Thyroid gland (tissue), 4 donors: Measurements from ENCODE around the gene PCNT. TPM values are rescaled to one million over a fixed set of nuclear protein-coding genes. Genes with fewer than 3 reads are reported as not detected.
A peak's percentile ranks its signal among the peaks of the same experiment; 100 is the strongest.

ENCODE experiments used
- DNase-seq, 2 donors: peaks; one replicate each; pipeline ENCODE4 v3.0.0-alpha.2; 2019
- H3K27ac ChIP-seq, 3 donors: fragments of 200-600 bp; sonication (generic); 1 replicate in 2 of 3; 2 replicates in 1 of 3; pipeline ENCODE4 v1.5.1; 2016 to 2019; ENCODE audit warnings: mild to moderate bottlenecking in 1 of 3, moderate library complexity in 1 of 3
- H3K27me3 ChIP-seq: fragments of 200-600 bp; sonication (generic); one replicate; pipeline ENCODE4 v1.5.1; 2019
- H3K36me3 ChIP-seq, 2 donors: fragments of 200-600 bp; sonication (generic); one replicate each; pipeline ENCODE4 v1.5.1; 2016 to 2019
- H3K4me1 ChIP-seq, 2 donors: fragments of 200-600 bp; sonication (generic); one replicate each; pipeline ENCODE4 v1.5.1; 2017 to 2019
- H3K4me3 ChIP-seq, 3 donors: fragments of 200-600 bp; sonication (generic); replicated peaks in 1 of 3; 1 replicate in 2 of 3; 2 replicates in 1 of 3; pipeline ENCODE4 v1.5.1; 2016; ENCODE audit warnings: mild to moderate bottlenecking in 1 of 3
- H3K9me3 ChIP-seq: fragments of 200-600 bp; sonication (generic); one replicate; pipeline ENCODE4 v1.5.1; 2017
- POLR2A ChIP-seq, 2 donors: fragments of 450-650 bp; IDR thresholded peaks; one replicate each; pipeline ENCODE4 v1.6.1; 2017; ENCODE audit warnings: antibody characterized with exemption in 2 of 2, mild to moderate bottlenecking in 2 of 2, moderate library complexity in 1 of 2
- WGBS, 2 donors: methylation state at CpG; one replicate each; pipeline ENCODE4 v1.1.5; 2017; 5-methylcytosine and 5-hydroxymethylcytosine counted together
- intact Hi-C: fragments of 100-400 bp; cut with DNase I; formaldehyde crosslinking; loops from one replicate; pipeline ENCODE4 v1.15.1; 2023
- total RNA-seq, 4 donors: library from RNA; depleted of rRNA; stranded (reverse); fragments of >200 nt; gene quantifications; one replicate each; pipeline ENCODE4 v1.2.3, GENCODE V29; 2016
- TF ChIP-seq, protein P1 (sequence below), 6 experiments: fragments of 200-600 bp in 3 of 6; fragments of 450-650 bp in 3 of 6; sonication (generic) in 3 of 6; IDR thresholded peaks; one replicate each; pipeline ENCODE4 v1.5.1; 2016 to 2019; ENCODE audit warnings: antibody characterized with exemption in 6 of 6, mild to moderate bottlenecking in 2 of 6, inconsistent platforms in 1 of 6, moderate library complexity in 1 of 6

PCNT gene
- total RNA-seq, 4 donors from 2014 or later, result 23.9 to 36.6 (median 33.2) TPM

DNA sequence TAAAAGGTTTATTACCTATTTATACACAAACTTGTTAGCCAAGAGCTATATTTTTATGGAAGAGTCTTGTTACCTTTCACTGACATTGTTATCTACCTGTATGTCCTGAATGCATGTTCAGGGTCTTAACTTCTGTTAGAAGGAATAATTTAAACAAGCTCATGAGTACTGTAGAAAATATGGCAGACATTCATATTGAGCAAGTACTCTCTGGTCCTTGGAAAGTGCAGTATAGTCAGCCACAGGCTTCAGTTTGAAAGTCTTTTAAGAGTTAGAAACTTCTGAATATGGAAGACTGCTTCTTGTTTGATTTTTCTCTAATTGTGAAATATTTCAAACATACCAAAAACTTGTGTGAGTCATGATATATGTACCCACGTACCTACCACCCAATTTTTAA is 151.3 kb downstream of the PCNT start:
- Histone ChIP-seq H3K27ac (no peak overlapping the region), H3K4me3 (no peak overlapping the region), H3K36me3 (no peaks in the 10 kb centered on the region), H3K4me1 (peaks cover 9 to 15% of the 10 kb centered on the region in 2 donors), H3K27me3 (no peaks in the 10 kb centered on the region), H3K9me3 (no peaks in the 10 kb centered on the region)
- 94 to 96% methylated on average over 1 of the region's 1 CpG for WGBS, 2 donors
- no peak for DNase-seq
- TF ChIP-seq POLR2A (IDR thresholded peaks at IDR 0.05), result no peak
- TF ChIP-seq, protein P1, sequence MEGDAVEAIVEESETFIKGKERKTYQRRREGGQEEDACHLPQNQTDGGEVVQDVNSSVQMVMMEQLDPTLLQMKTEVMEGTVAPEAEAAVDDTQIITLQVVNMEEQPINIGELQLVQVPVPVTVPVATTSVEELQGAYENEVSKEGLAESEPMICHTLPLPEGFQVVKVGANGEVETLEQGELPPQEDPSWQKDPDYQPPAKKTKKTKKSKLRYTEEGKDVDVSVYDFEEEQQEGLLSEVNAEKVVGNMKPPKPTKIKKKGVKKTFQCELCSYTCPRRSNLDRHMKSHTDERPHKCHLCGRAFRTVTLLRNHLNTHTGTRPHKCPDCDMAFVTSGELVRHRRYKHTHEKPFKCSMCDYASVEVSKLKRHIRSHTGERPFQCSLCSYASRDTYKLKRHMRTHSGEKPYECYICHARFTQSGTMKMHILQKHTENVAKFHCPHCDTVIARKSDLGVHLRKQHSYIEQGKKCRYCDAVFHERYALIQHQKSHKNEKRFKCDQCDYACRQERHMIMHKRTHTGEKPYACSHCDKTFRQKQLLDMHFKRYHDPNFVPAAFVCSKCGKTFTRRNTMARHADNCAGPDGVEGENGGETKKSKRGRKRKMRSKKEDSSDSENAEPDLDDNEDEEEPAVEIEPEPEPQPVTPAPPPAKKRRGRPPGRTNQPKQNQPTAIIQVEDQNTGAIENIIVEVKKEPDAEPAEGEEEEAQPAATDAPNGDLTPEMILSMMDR (IDR thresholded peaks at IDR 0.05), result no peak
- intact Hi-C loops, result no loop called here

DNA sequence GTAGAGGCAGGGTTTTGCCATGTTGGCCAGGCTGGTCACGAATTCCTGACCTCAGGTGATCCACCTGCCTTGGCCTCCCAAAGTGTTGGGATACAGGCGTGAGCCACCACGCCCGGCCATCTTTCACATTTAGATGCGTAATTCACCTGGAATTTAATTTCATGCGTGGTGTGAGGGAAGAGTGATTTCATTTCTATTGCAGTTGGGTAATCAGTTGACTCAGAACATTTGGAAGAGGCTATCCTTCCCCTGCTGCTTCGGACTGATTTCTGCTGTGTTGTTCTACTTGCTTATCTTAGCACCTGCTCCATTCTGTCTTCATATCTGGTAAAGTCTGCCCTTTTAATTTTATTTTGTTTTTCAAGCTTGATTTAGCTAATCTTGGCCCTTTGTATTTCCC is 153.8 kb downstream of the PCNT start:
- H3K27me3 ChIP-seq, result no peaks in the 10 kb centered on the region
- no peaks in the 10 kb centered on the region for H3K9me3 ChIP-seq
- intact Hi-C loops, result no loop called here
- 97% methylated on average over 7 of the region's 7 CpGs for WGBS, 2 donors
- H3K4me3 ChIP-seq, result no peak overlapping the region
- H3K27ac ChIP-seq, result no peak overlapping the region
- no peak for DNase-seq
- H3K36me3 ChIP-seq, result no peaks in the 10 kb centered on the region
- TF ChIP-seq POLR2A (IDR thresholded peaks at IDR 0.05), result no peak
- TF ChIP-seq, protein P1 (IDR thresholded peaks at IDR 0.05), result no peak
- peaks cover 4 to 5% of the 10 kb centered on the region in 2 donors for H3K4me1 ChIP-seq

DNA sequence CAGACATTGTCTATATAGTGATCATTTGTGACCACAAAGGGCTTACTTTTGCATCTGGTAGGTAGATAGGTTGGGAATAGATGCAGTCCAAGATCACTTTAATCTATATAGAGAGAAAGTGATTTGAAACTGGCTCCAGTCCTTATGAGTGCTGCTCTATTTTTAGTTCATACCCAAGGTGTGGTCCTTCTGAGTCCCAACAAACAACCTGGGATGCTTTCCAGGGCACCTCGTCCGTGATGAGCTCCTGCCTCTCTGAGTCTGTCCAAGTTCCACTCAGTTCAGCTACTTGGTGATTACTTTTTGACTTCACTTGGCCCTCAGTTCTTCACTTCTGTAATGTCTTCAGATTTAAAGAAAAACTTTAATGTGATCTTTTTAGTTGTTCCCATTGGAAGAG is 155.0 kb downstream of the PCNT start:
- TF ChIP-seq, protein P1 (IDR thresholded peaks at IDR 0.05), result no peak
- no peak for TF ChIP-seq POLR2A (IDR thresholded peaks at IDR 0.05)
- no peak overlapping the region for H3K4me3 ChIP-seq
- no peaks in the 10 kb centered on the region for H3K9me3 ChIP-seq
- peak; percentile 39 to 40 for DNase-seq
- intact Hi-C loops, result no loop called here
- no peaks in the 10 kb centered on the region for H3K36me3 ChIP-seq
- H3K4me1 ChIP-seq, result peaks cover 4% of the 10 kb centered on the region in 2 donors
- H3K27me3 ChIP-seq, result no peaks in the 10 kb centered on the region
- H3K27ac ChIP-seq, result no peak overlapping the region
- WGBS, 2 donors, result 20% methylated on average over 2 of the region's 2 CpGs

DNA sequence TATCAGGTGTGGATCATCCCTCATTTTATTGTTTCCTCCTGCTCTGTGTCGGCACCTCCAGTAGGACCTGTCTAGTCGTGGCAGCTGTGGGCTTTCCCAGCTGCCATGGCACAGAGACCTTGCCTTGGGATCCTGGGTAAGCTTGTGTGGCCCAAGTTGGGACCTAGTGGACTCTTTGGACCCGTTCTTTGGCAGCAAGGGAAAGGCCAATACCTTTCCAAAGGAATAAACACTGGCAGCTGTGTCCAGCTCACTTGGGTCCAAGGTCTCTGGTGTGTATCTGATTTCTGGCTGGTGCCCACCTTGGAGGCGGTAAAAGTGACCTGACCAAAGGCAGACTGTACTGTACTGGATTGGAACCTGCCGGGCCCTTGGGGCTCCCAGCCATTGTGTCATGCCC is 156.5 kb downstream of the PCNT start:
- no peaks in the 10 kb centered on the region for H3K36me3 ChIP-seq
- TF ChIP-seq, protein P1 (IDR thresholded peaks at IDR 0.05), result no peak
- TF ChIP-seq POLR2A (IDR thresholded peaks at IDR 0.05), result no peak
- 90 to 97% methylated on average over 5 of the region's 5 CpGs for WGBS, 2 donors
- H3K27ac ChIP-seq, result no peak overlapping the region
- H3K9me3 ChIP-seq, result no peaks in the 10 kb centered on the region
- DNase-seq, result no peak
- no peaks in the 10 kb centered on the region for H3K27me3 ChIP-seq
- peaks cover 4% of the 10 kb centered on the region in 2 donors for H3K4me1 ChIP-seq
- H3K4me3 ChIP-seq, result no peak overlapping the region
- intact Hi-C loops, result no loop called here

DNA sequence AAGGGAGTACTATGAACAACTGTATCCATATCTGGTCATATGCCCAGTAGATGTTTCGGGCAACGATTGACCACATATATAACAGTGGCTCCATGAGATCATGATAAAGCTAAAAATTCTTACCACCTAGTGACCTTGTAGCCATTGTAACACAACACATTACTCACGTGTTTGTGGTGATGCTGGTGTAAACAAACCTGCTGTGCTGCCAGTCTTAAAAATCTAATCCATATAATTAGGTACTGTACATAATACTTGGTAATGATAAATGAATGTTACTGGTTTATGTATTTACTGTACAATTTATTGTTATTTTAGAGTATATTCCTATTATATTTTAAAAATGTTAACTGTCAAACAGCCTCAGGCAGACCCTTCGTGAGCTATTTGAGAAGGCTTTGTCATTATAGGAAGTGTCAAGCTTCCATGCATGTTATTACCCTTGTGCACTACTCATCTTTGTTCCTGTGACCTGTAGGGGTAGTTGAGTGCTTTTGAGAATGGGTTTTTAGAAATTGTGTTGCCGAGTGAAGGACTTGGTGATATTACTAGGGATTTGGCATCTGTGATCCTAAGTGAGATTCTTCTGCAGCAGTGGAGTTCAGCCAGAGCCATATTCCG is 158.4 kb downstream of the PCNT start:
- no peak for DNase-seq
- 93 to 95% methylated on average over 6 of the region's 6 CpGs for WGBS, 2 donors
- Histone ChIP-seq H3K9me3 (no peaks in the 10 kb centered on the region), H3K36me3 (no peaks in the 10 kb centered on the region), H3K4me1 (peaks cover 4% of the 10 kb centered on the region in 2 donors), H3K27ac (no peak overlapping the region), H3K27me3 (no peaks in the 10 kb centered on the region), H3K4me3 (no peak overlapping the region)
- intact Hi-C loops, result no loop called here
- TF ChIP-seq POLR2A (IDR thresholded peaks at IDR 0.05), result no peak
- TF ChIP-seq, protein P1 (IDR thresholded peaks at IDR 0.05), result no peak
